ENCODE results near the gene RPRD1B. TPM values are rescaled to one million over a fixed set of nuclear protein-coding genes. Genes with fewer than 3 reads are reported as not detected.

RPRD1B gene
- total RNA-seq, 4 donors from 2014 or later = 15.2 to 25.9 (median 23.6) TPM

- Histone ChIP-seq H3K4me1 (peaks cover 0 to 14% (median 0%) of the 10 kb centered on the region in 3 donors), H3K4me3 (no peak overlapping the region), H3K9me3 (no peaks in the 10 kb centered on the region), H3K27ac (peak overlapping the region in 2 of 4 donors; percentile 31 to 73), H3K36me3 (peaks cover 0 to 42% (median 0%) of the 10 kb centered on the region in 3 donors), H3K27me3 (peaks cover 0 to 17% (median 0%) of the 10 kb centered on the region in 4 donors)
- TF ChIP-seq, protein P1, sequence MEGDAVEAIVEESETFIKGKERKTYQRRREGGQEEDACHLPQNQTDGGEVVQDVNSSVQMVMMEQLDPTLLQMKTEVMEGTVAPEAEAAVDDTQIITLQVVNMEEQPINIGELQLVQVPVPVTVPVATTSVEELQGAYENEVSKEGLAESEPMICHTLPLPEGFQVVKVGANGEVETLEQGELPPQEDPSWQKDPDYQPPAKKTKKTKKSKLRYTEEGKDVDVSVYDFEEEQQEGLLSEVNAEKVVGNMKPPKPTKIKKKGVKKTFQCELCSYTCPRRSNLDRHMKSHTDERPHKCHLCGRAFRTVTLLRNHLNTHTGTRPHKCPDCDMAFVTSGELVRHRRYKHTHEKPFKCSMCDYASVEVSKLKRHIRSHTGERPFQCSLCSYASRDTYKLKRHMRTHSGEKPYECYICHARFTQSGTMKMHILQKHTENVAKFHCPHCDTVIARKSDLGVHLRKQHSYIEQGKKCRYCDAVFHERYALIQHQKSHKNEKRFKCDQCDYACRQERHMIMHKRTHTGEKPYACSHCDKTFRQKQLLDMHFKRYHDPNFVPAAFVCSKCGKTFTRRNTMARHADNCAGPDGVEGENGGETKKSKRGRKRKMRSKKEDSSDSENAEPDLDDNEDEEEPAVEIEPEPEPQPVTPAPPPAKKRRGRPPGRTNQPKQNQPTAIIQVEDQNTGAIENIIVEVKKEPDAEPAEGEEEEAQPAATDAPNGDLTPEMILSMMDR (IDR thresholded peaks at IDR 0.05) = no peak
- TF ChIP-seq POLR2A (IDR thresholded peaks at IDR 0.05) = no peak
- no peak for DNase-seq
- 79 to 84% methylated on average over 7 to 8 of the region's 10 CpGs for WGBS, 2 donors
- intact Hi-C loops (cut with DNase I) = no loop called here
Measured at GRCh38 chr20:38133680-38134426, 100.3 kb downstream of the RPRD1B start.

DNA sequence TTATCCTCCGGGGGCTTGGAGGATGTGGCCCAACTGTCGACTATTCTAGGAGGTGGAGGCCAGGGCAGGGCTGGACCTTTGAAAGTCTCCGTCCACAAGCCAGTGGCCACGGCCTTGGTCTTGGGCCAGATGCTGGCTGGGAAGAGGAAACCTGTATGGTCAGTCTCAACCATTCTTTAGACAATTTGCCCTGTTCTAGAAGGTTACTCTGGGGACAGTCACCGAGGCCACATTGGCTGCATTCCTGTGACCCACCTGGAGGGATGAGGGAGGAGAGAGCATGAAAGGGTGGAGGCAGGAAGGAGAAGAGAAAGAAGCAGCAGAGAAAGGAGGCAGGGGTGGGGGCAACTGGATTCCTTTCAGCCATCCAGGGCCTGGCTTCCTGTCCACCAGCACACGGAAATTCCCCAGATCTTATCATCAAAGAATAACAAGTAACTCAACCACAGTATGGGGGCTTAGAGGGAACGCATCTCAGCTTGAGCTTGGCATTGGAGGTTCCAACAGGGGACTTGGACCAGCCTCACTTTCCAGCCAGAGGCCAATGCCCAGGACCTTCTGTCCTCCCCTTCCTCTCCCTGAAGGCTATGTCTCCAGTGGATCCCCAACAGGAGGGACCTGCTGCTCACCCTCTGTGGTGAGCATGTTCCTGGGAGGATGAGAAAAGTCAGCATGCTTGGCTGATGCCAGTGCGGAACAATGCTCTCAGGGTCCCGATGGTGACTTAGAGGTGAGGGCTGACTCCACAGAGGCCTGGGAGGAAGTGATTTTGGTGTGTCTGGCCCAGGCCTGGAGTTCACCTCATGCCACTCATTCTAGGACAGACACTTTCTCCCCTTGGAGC is 101.1 kb downstream of the RPRD1B start:
- TF ChIP-seq, protein P1 (IDR thresholded peaks at IDR 0.05) = no peak
- no peak for TF ChIP-seq POLR2A (IDR thresholded peaks at IDR 0.05)

DNA sequence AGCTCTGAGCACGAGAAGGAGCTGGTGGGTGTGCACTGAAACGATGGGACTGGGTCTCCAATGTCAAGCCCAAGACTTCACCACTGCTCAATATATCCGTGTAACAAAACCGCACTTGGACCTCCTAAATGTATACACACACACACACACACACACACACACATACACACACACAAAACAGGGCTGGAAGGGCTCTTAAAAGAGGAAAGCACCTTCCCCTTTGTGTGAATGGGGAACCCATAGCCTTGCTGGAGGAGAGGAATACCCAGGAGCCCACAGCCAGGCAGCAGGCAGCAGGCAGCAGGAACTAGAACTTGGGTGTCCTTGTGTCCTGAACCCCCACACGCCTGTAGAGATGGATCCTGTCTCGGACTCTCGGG is 101.7 kb downstream of the RPRD1B start:
- intact Hi-C loops (cut with DNase I) = no loop called here
- Histone ChIP-seq H3K36me3 (peaks cover 0 to 41% (median 0%) of the 10 kb centered on the region in 3 donors), H3K9me3 (no peaks in the 10 kb centered on the region), H3K27me3 (peaks cover 0 to 30% (median 0%) of the 10 kb centered on the region in 4 donors), H3K4me1 (peaks cover 0 to 14% (median 0%) of the 10 kb centered on the region in 3 donors), H3K4me3 (no peak overlapping the region), H3K27ac (peak overlapping the region in 3 of 4 donors; percentile 4 to 73 (median 31))
- no peak for TF ChIP-seq POLR2A (IDR thresholded peaks at IDR 0.05)
- TF ChIP-seq, protein P1 (IDR thresholded peaks at IDR 0.05) = no peak
- DNase-seq = no peak
- 77 to 88% methylated on average over 4 to 5 of the region's 7 CpGs for WGBS, 2 donors

More for the DNA sequence above, 101.1 kb downstream of the RPRD1B start:
- H3K36me3 ChIP-seq = peaks cover 0 to 45% (median 0%) of the 10 kb centered on the region in 3 donors
- no peak overlapping the region for H3K4me3 ChIP-seq
- H3K4me1 ChIP-seq = peaks cover 0 to 14% (median 0%) of the 10 kb centered on the region in 3 donors
- WGBS, 2 donors = 35 to 45% methylated on average over 8 to 9 of the region's 9 CpGs
- intact Hi-C loops (cut with DNase I) = no loop called here
- H3K27me3 ChIP-seq = peaks cover 0 to 24% (median 0%) of the 10 kb centered on the region in 4 donors
- H3K9me3 ChIP-seq = no peaks in the 10 kb centered on the region
- no peak for DNase-seq
- peak overlapping the region in 2 of 4 donors; percentile 31 to 73 for H3K27ac ChIP-seq

DNA sequence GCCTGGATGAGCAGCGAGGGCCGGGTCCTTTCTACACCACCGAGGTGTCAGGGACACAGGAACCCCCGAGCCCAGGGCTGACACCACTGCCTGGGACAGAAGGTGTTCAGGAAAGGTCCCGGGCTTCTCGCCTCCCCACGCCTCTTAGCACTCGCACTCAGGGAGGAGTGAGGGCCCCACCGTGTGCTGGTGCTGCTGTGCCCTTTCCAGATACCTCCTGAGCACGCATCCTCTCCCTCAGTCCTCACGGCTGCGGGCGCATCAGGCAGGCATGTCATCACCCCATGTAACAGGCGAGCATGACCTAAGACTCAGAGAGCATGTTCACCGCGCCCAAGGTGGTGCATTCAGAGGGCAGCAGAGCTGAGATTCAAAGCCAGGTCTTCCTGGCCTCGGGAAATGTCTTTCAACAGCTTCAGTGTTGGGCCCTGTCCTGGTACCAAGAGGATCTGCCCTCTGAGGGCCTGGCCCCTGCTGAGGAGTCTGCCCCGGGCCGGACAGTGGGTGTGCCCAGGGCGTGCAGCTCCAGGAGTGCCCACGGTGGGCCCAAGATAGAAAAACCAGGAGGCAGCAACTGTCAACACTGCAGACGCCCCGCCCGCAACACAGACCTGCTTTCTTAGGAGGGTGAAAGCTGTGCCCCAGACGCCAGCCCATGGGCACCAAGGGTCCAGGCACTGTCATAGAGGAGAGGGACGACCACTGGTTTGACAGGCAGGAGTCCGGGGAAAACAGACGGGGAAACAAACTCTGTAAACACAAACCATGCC is 102.3 kb downstream of the RPRD1B start:
- 79 to 82% methylated on average over 12 to 17 of the region's 28 CpGs for WGBS, 2 donors
- H3K36me3 ChIP-seq = peaks cover 0 to 38% (median 0%) of the 10 kb centered on the region in 3 donors

More for the DNA sequence above, 102.3 kb downstream of the RPRD1B start:
- intact Hi-C loops (cut with DNase I) = no loop called here
- DNase-seq = no peak
- TF ChIP-seq POLR2A (IDR thresholded peaks at IDR 0.05) = no peak
- TF ChIP-seq, protein P1 (IDR thresholded peaks at IDR 0.05) = no peak
- peak overlapping the region in 3 of 4 donors; percentile 4 to 31 (median 10) for H3K27ac ChIP-seq
- H3K27me3 ChIP-seq = peaks cover 0 to 30% (median 0%) of the 10 kb centered on the region in 4 donors
- H3K9me3 ChIP-seq = no peaks in the 10 kb centered on the region
- H3K4me1 ChIP-seq = peaks cover 0 to 14% (median 0%) of the 10 kb centered on the region in 3 donors
- H3K4me3 ChIP-seq = no peak overlapping the region

All from esophagus squamous epithelium (tissue), 5 donors.